GM19240 (cell line): ENCODE data around the gene CD22.

Source experiments
- DNase-seq: peaks from one replicate; pipeline ENCODE4 v3.0.0; 2011; ENCODE audit warnings: low spot score; ENCODE audit not compliant: insufficient read length

CD22 gene

GRCh38 chr19:35313587-35313986, 15.4 kb upstream of the CD22 start:
- DNase-seq = no peak

- DNase-seq = no peak
Observed at GRCh38 chr19:35314031-35314430, 15.0 kb upstream of the CD22 start.

GRCh38 chr19:35314858-35315470, 14.0 kb upstream of the CD22 start:
- DNase-seq = no peak

DNA sequence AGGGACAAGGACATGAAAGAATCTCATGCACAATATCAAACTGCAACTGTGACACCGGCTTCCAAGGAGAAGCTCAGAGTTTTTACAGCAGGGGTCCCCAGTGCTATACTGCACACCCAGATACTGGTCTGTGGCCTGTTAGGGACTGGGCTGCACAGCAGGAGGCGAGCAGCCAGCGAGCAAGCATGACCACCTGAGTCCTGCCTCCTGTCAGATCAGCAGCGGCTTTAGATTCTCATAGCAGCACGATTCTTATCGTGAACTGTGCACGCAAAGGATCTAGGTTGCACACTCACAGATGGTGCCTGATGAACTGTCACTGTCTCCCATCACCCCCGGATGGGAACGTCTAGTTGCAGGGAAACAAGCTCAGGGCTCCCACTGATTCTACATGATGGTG, 13.1 kb upstream of the CD22 start:
- no peak for DNase-seq

- no peak for DNase-seq
Observed at GRCh38 chr19:35316560-35316959, 12.4 kb upstream of the CD22 start.

DNA sequence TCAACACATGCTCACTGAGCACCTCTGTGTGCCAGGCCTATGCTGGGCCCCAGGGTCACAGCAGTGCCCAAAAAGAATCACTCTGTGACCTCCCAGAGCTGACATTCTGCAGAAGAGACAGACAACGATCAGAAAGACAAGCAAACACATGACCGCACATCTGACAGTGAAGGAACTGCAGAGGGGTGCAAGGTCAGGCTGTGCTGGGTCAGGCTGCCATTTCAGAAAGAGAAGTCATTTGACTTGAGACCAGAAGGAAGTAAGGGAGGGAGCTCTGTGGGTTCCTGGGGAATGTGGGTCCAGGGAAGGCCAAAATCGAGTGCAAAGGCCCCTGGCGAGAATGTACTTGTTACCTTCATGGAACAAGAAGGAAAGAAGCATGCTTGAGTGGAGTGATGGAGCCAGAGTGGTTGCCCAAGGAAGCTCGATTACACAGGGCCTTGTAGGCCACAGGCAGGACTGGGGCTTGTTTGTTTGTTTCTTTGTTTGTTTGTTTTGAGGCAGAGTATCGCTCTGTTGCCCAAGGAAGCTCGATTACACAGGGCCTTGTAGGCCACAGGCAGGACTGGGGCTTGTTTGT, 11.4 kb upstream of the CD22 start:
- no peak for DNase-seq

- DNase-seq = no peak
Observed at GRCh38 chr19:35318679-35319448, 10.1 kb upstream of the CD22 start.

DNA sequence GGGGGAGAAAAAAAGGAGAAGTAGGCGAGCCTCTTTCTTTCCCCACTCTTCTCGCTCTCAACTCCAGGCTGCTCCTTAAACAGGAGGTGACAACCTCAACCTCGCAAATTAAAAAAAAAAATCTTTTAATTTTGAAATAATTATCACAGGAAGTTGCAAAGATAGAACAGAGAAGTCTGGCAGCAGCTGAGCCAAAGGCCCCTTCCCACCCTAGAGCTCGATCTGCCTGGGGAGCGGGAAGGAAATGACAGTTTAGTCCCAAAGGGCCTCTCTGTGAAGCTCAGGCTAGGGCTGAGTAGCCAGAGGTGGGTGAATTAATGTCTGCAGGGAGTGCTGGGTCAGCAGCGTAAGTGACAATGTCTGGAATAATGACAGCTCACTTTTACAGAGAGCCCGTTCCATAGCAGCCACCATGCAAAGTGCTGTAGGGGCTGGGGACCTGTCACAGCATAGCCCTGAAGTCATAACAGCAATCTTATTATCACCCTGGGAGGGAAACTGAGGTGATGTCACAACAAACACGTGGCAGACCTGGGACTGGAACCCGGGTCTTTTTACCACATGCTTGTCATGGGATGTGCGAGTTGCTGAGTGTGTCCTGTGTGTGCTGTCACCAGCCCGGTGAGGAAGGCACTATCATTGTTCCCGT, 8.8 kb upstream of the CD22 start:
- no peak for DNase-seq

DNA sequence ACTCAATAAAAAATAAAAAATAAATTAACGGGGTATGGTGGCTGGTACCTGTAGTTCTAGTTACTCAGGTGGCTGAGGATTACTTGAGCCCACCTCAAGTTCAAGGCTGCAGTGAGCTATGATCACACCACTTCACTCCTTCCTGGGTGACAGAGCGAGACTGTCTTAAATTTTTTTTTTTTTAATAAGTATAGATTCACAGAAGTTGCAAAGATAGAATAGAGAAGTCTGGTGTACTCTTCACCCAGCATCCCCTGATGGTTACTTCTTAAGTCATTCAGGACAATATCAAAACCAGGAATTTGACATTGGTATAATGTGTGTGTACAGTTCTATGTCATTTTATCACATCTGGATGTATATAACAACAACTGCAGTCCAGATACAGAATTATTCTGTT, 7.7 kb upstream of the CD22 start:
- no peak for DNase-seq

- DNase-seq = no peak
Observed at GRCh38 chr19:35322014-35322413, 7.0 kb upstream of the CD22 start.

DNA sequence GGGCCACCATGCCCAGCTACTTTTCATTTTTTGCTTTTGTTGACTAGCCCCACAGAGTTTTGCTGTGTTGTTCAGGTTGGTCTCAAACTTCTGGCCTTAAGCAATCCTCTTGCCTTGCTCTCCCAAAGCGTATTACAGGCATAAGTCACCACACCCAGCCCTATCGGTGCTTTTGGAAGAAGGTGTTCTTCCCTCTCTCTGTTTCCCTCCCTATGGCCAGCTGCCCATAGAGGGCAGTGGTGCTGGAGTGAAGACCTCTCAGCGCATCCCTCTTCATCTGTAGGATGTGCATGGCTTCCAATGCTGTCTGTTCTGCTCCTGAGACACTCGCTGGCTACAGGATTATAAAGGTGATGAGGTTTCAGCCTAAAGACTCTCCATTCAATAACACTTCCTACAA, 1.3 kb upstream of the CD22 start:
- no peak for DNase-seq

DNA sequence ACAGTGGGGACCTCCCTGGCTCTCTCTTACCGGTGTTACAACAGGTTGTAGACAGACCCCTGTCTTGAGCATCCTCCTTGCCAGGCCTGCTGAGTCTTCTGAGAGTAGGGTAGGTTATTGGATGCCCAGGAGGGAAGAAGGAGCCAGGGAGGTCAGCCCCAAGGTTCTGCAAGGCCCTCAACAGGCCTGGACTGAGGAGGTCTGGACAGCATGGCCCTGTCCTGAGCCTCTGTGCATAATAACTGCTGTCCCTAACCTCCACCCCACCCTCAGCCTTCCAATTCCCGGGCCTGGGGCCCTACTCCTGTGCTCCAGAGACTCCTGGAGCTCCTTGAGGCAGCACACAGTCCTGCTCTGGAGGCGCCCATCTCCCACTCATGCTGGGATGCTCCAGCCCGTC, 336 bp downstream of the CD22 start:
- no peak for DNase-seq

DNA sequence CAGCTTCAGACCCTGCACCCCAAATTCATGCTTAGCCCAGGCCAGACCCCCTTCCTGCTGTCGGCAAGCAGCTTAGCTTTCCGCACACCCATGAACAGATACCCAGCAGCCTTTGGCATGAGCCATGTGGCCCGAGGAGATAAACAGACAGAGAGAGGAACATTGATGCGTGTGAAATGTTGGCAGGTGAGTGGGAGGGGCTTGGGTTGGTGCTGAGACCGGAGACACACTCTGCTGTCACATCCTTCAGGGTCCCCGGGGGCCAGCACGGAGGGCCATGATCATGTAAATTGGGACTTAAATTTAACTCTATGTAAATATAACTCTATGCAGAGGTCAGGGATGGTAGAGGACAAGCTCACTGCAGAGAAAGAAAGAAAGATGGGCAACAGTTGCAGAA, 1.5 kb downstream of the CD22 start:
- DNase-seq = no peak

DNA sequence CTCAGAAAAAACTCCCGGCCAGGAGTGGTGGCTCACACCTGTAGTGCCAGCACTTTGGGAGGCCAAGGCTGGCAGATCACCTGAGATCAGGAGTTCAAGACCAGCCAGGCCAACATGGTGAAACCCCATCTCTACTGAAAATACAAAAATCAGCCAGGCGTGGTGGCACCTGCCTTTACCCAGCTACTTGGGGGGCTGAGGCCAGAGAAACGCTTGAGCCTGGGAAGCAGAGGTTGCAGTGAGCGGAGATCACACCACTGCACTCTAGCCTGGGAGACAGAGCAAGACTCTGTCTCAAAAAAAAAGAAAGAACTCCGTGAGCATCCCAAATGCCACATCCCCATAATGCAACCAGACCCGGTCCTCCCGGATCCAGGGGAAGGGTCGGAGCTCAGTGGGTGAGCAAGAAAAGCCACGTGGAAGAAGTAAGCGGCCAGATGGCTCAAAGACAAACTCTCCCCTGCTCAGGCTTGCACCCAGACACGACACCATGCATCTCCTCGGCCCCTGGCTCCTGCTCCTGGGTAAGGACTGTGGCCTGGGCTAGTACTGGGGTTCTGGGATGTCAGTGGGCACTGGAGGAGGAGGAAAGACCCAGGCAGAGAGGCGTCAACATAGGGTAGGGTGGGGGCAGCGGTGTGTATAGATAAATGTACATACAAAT, 2.7 kb downstream of the CD22 start:
- no peak for DNase-seq

DNA sequence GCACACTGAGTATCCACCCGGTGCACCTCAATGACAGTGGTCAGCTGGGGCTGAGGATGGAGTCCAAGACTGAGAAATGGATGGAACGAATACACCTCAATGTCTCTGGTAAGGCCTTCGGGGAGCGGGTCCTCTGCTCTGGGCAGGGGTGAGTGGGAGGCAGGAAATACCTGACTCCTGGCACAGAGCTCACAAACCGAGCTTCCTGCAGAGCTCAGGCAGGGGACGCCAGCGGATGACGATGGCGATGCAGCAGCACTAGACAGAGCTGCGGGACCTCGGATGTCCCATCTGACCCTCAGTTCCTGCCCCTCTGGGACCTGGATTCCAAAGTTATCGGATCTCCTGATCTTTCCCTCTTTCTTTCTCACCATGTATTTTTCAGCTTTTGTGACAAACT, 3.8 kb downstream of the CD22 start:
- DNase-seq = no peak

DNA sequence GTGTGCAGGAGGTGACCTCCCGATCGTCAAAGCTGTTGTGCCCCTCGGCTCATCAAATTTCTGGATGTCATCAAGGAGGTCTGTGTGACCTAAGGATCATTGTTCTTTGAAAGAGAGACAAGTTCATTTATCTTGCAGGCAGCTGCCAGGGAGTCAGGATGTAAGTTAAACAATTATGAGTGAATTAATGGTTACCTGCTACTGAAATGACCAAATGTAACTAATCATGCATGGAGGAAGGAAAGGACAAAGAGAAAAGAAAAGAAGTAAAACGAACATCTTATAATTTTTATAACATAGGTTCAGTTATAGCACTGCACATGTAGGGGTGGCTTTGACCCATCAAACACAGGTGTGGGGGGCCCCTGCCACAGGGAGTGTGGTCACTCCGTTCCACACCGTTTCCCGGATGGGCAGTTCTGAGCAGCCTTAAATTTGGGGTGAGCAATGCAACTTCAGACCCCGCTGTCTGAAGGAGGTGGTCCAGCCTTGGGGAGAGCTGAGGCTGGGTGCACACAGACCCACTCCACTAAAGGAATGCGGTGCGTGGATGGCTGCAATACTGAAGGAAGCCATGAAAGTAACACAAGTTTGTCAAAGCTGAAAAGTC, 5.3 kb downstream of the CD22 start:
- no peak for DNase-seq

GRCh38 chr19:35336166-35336955, 7.4 kb downstream of the CD22 start:
- no peak for DNase-seq

DNA sequence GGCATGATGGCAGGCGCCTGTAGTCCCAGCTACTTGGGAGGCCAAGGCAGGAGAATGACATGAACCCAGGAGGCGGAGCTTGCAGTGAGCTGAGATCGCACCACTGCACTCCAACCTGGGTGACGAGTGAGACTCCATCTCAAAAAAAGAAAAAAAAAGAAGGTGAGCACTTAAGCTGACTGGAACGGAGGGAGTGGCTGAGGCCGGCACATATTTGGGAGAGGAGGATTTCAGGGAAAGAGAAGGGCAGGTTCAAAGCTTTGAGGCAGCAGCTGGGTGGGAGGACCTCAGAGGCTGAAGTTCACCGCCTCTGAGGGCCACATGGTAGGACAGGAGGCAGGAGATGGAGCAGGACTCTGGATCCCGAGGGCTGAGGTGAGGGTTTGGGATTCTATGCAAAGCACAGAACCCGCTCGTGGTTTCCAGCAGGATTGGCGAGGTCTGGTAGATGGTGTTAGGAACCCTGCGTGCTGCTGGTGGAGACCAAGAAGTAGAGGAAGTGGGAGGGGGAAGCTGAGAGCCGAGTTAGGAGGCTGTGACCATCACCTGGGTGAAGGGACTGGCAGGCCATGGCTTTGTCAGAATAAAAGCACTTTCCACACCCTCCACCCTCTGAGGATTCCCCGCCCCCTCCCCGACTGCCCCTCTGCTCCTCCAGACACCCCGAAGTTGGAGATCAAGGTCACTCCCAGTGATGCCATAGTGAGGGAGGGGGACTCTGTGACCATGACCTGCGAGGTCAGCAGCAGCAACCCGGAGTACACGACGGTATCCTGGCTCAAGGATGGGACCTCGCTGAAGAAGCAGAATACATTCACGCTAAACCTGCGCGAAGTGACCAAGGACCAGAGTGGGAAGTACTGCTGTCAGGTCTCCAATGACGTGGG, 8.4 kb downstream of the CD22 start:
- no peak for DNase-seq

- DNase-seq = no peak
Observed at GRCh38 chr19:35337984-35338296, 9.0 kb downstream of the CD22 start.

DNA sequence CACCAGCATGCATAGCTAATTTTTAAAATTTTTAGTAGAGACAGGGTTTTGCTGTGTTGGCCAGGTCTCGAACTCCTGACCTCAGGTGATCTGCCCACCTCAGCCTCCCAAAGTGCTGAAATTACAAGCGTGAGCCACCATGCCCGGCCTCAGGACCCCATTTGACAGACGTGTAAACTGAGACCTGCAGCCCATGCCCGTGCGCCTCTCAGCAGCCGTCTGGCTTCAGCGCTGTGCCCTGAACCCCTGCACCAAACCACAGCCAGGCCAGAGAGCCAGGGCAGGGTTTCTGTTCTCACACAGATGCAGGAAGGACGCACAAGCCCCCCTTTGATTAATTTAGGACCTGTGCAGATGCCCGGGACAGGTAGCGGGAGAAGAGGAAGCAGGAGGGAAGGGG, 11.4 kb downstream of the CD22 start:
- no peak for DNase-seq
